GM21786 (cell line): ENCODE data around the gene APOL1.
"Not testable (repeated sequence)": the region's sequence is repeated elsewhere in the genome, so short reads cannot be mapped to it uniquely, and the experiment has no call there.

Experiments used
- ATAC-seq: cut with Tn5 transposase; IDR thresholded peaks from one replicate; pipeline ENCODE4 v1.9.1; 2021; ENCODE audit not compliant: unreplicated experiment

Gene APOL1

DNA sequence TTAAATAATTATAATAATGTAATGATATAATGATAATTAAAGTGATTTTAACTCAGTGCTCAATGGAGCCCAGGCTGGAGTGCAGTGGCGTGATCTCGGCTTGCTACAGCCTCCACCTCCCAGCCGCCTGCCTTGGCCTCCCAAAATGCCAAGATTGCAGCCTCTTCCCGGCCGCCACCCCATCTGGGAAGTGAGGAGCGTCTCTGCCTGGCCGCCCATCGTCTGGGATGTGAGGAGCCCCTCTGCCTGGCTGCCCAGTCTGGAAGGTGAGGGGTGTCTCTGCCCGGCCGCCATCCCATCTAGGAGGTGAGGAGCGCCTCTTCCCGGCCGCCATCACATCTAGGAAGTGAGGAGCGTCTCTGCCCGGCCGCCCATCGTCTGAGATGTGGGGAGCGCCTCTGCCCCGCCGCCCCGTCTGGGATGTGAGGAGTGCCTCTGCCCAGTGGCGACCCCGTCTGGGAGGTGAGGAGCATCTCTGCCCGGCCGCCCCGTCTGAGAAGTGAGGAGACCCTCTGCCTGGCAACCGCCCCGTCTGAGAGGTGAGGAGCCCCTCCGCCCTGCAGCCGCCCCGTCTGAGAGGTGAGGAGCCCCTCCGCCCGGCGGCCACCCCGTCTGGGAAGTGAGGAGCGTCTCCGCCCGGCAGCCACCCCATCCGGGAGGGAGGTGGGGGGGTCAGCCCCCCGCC is 37.6 kb downstream of the APOL1 start:
- ATAC-seq: not testable (repeated sequence)

DNA sequence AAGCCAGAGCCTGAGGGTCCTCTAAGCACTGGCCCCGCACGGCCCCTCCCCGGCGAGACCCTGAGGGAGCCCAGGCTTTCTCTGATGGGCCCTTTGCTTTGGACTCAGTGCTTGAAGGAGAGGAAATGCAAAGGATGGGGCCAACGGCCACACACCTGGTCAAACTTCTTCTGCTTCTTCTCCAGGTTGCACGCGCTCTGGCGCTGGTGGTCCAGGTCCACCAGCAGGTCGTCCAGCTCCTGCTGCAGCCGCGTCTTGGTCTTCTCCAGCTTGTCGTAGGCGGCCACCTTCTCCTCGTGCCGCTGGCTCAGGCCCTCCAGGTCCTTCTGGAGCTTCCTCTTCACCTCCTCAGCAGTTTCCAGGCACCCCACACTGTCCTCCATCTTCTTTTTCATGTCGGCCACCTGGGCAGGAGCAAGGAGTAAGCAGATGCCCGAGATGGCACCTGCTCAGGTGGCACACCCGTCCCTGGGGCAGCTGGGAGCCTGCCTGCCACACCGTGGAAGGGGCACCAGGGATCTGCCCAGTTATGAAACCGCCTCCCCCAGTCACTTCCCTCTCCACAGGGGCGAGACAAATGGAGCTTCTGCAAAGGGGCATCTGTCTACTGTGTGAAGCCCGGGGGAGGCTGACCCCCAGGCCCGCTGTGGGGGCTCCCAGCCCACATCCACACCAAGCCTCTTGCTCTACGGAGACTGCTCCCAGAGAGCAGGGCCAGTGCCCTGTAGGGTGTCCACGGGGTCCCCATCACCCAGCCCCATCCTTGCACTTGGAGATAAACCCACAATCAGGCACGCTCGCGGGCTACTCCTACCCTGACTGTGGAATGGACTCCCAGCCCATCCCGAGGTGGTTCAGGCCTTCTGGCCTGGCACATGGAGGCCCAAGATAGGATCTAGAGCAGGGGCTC is 39.2 kb downstream of the APOL1 start:
- ATAC-seq: no peak

DNA sequence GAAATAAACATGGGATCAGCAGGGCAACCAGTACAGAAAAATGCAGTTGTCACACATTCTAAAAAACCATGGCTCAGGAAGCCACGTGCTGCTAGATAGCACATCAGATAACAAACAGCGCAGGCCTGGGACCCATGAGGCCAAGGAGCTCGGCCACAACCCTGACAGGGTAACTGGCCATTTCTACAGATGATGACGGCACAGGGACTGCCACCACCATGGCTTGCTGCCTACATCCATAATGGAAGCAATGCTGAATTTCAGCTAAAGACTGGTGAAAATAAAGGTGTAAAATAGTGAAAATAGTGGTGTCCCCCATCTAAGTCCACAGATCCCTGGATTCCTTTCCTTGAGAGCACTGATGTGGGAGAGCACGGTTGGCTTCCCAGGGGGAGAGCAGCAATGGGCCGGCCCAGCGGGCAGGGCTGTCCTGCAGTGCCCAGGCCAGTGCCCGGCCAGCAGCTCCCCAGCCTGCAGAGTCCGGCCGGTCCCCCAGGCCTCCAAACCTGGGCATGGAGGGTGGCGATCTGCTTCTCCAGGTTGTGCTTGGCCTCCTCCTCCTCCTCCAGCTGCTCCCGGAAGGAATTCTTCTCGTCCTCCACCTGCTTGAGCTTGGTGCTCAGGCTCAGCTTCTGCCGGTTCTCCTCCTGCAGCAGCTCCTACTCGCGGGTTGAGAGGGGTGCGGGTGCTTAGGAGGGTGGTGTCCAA is 40.0 kb downstream of the APOL1 start:
- ATAC-seq: no peak

DNA sequence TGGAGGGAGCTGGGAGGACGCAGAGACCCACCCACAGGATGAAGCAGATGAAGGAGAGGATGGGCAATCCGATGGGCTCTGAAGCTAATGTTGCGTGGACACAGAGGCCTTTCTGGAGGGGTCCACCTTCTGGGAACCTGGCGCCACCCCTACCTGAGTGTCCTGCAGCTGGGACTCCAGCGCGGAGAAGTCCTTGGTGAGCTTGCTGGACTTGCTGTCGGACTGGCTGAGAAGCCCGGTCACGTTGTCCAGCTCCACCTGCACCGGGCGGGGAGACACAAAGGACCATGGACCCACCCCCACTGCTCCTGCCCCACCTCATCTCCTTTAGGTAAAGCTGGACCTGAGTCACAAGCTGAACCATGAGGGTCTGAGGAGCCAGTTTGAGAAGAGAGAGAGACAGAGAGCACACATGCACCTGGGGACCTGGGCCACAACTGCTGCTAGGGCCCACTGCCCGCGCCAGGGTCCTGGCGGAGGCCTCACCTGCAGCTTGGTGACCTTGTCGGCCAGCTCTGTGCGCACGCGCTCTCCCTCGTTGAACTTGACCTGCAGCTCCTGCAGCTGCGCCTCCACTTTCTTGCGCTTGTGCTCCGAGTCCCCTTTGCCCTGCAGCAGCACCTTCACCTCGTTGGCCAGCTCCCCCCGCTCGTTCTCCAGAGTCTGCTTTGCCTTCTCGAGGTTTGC is 40.8 kb downstream of the APOL1 start:
- ATAC-seq: no peak

DNA sequence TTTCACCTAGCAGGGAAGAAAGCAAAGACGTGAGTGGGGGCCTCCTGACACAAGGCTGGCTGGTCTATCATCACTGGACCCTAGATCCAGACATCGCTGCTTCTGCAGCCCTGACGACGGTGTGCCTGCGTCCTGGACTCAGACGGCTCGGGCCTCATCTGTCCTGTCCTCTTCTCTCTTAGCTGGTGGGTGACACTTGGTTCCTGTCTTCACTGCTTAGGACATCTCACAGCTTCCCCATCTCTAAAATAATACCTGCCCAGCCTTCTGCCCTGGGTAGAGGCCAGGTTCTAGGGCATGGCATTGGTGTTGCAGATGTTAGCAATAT is 41.3 kb downstream of the APOL1 start:
- ATAC-seq: no peak

DNA sequence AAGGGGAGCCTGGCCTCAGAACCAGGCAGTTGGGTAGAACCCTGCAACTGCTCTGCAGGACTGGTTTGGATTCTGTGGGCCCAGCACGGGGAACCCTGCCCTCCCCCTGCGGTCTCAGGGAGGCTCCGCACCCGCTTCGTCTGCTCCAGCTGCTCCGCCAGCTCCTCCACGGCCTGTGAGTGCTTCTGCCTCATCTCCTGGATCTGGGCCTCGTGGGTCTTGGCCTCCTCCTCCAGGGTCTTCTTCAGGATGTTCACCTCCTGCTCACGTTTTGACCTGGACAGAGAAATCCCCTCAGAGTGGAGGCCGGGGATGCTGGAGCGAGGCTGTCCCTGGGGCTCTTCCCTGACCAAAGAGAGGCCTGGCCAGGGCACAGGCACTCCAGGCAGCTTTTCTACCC is 41.9 kb downstream of the APOL1 start:
- no peak for ATAC-seq

DNA sequence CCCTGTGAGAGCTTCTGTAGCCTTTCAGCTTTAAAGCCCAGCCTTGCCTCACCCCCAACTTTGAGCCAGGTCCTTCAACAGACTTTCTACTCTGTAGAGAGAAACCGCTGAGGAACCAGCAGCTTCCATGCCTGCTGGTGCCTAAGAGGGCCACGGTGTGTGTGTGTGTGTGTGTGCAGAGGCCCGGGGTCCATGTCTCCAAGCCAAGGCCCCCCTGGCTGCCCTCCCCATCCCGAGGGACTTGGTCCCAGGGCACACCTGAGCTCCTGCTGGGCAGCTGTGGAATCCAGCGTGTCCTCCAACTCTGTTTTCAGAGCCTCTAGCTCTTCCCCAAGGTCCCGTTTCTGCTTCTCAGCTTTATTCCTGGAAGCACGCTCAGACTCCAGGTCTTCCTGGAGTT is 42.3 kb downstream of the APOL1 start:
- no peak for ATAC-seq

DNA sequence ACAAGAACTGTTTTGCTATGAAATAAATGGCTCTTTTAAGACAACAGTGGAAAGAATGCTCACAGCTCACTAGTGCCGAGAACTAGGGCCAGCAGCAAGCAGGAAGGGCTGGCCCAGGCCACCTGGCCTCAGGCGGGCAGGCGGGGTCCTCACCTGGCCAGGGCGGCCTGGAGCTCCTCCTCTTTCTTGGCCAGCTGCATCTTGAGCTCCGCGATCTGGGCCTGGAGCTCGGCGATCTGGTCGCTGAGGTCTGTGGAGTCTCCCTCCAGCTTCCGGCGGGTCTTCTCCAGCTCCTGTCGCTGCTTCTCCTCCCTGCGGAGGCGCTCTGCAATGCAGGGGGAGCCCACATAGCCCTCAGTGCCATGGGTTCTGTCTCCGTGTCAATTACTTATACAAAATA is 43.8 kb downstream of the APOL1 start:
- no peak for ATAC-seq

DNA sequence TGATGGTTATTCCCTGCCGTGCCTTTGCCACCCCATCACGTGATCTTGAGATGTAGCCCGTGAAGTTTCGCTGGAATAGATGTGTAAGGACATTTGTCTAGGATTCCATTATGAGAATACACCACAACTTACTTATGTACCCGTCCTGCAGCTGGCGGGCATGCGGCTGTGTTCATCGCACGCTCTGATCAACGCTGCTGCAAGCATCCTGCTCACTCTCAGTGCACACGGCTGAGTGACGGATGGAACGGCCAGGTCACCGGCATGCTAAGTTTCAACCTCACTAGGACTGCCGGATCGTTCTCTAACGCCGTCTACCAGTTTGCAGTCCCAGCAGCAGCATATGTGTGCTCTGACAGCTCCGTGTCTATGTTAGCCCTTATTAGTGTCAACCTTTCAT is 44.6 kb downstream of the APOL1 start:
- ATAC-seq: no peak

DNA sequence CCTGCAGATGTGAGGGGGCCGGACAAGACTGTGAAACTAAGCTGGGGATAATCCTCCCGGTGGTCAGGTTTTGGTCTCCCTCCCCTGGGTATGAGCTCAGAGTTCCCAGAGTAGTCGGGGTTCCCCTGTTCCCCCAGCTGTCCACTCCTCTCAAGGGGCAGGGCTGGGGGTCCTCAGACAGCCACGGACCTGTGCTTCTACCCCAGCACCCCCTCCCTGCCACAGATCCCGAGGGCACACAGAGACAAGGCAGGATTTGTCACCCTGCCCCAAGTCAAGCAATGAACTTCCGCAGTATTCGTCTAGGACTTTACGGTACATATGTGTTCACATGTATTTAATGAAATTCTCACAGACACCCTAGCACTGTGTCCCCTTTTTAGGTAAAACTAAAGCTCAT is 45.2 kb downstream of the APOL1 start:
- ATAC-seq: no peak

DNA sequence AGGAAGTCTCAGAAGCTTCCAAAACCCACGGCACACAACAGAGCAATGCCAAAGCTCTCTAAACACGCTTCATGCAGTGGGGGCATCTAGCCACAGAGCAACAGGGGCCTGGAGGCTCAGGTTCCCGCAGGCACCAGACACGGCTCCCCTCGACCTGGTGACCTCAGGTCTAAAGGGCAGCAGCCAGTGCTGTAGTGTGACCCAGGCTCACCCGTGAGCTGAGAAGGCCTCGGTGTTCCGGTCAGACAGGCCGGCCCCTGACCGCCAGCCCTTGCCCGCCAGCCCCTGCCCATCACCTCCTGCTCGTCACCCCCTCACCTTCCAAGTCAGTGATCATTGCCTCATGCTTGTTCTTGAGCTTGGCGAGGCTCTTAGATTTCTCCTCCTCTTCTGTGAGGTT is 45.7 kb downstream of the APOL1 start:
- no peak for ATAC-seq

DNA sequence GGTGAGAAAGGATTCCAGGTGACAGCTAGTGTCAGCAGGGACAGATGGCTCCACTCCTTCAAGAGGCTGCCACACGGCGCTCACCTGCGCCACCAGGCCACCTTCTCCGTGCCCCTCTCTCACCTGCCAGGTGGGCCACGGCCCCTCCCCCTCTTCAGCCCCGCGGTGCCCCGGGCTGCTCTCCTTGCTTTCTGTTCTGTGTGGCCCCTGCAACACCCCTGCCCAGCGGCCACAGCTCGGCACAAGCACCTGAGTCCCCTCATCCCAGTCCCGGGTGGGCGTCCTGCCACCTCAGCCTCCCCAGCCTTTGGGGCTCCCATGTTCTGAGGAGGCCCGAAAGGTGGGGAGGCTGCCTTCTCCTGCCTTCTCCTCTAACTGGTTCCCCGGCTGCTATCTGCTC is 46.4 kb downstream of the APOL1 start:
- ATAC-seq: no peak

DNA sequence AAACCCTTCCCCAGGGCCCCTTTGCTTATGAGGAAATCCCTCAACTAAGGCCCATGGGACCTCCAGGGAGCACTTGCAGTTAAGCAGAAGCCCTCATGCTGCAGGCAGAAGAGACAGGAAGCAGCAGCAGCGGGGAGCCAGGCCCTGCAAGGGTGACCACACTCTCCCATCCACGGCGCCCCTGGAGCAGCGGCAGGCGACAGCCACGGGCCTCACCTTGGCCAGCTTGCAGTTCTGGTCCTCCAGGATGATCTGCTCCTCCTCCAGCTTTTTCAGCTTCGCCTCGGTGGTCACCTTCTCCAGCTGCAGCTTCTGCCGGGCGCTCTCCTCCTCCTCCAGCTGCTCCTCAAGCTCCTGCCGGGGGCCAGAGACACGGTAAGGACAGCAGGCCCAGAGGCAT is 47.0 kb downstream of the APOL1 start:
- no peak for ATAC-seq

DNA sequence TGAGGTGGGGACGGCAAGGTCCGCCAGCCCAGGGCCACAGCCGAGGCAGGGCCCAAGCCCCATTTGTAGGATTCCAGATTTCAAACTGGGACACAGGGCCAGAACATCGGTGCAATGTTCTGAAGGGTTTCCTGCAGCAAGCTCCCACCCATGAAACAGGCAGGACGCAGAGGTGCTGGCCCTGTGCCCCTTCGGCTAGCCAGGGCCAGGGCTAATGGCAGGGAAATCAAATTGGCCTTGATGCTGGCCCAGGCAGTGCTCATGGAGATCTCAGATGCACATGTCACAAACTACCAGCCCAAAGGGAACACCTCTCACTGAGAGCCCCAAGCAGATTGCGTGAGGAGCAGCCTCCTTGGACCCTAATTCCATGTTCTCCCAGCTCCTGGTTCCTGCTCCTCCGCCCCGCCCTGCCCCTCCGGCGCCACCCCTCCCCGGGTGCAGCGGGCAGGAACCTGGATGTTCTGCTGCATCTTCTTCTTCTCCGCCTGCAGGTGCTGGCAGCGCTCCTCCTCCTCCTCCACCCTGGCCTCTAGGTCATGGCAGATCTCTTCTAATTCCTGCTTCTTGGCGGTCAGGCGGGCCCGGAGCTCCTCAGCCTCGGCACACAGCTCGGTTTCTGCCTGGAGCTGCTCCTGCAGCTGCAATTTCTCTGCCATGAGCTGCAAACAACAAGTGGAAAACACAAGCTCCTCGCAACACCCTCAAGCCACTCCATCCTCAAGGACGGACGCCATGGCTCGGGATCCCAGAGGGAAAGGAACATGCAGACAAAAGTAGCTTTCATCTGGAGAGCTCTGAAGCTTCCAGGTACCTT is 47.7 kb downstream of the APOL1 start:
- ATAC-seq: no peak

DNA sequence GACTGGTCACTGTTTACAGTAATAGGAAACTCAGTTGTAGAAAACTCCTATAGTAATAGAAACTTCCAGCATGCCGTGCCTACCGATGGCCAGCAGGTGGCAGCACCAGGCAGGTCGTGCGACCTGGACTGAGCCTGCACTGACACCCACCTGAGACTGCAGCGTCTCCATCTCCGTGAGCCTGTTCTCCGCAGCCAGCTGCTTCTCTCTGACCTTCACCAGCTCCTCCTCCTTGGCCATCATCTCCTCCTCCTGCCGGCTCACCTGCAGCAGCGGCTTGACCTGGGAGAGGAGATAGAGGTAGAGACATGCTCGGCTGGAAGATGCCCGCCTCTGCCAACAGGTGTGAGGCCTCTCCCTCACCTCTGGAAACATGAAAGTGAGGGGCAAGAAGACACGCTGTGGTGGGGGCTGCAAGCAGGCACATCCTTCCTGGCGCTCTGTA is 48.5 kb downstream of the APOL1 start:
- ATAC-seq: no peak

DNA sequence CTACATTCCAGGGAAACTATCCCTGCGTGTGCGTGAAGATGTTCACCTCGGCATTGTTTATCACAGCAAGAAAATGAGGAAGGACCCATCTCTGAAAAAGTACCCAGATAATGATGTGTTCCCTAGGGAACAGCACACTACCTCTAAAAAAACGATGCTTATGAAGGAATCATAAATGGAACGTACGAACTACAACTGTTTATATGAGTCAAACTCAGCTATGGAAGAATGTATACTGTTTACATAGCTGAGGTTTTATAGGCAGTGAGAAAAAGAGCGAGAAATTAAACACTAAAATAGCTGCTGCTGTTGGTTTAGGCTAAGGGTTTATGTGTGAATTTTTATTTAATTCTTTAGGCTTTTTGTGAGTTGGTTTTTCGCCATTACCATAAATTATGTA is 48.9 kb downstream of the APOL1 start:
- ATAC-seq: no peak

DNA sequence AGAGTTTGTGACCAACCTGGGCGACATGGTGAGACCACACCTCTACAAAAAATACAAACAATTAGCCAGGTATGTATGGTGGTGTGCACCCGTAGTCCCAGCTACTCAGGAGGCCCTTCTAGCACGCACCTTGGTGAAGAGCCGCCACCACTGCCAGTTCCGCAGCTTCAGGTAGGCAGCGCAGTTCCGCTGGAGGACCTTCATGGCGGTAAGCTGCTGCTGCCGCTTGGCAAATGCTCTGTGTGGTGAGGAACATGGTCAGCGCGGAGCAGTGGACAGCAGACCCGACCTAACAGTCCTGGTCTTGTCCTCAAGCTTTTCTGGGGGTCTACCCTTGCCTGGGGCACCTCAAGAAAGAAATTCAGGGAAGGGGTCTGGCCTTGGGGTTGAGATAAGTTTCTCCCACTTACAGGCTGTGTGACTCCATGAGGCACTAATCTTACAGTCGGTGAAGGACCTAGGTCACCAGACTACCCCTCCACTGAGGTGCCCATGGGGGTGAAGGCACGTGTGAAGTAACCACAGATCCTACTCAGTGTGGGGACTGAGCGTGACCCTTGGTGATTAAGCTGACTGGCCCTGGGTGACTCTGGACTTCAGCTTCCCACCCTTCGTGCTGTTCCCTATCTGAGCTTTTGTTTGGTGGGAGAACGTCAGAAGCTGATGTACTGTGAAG is 49.6 kb downstream of the APOL1 start:
- no peak for ATAC-seq

DNA sequence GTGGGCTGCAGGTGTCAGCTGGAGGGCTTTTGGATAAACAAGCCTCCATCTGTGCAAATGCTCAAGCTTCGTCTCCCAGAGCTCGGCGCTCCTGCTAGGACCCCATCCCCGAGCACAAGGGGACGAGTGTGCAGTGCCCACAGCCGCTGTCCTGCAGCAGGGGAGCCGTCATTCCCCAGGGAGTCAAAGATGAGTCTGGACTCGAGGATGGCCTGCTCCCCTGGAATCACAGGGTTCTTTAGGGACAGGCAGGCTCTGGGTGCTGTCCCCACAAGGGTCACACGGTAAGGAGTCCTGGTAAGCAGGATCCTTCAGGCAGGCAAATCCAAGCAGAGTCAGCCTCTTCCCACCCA is 50.2 kb downstream of the APOL1 start:
- no peak for ATAC-seq

DNA sequence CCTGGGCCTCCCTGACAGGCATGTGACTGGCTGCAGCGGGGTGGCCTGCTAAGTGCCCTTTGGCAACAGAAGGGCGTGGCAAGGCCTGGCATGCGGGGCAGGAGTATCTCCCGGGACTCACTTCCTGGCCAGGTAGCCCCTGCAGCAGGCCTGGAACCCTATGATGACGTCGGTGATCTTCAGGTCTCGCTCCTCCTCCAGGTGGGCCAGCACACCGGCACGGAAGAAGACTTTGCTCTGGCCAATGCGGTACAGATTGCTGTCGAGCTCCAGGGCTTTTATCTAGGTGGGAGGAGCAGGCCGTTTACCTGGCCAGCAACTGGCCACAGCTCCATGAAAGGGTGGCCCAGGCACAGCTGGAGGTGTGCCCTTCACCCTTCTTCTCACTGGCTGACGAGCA is 50.9 kb downstream of the APOL1 start:
- no peak for ATAC-seq

DNA sequence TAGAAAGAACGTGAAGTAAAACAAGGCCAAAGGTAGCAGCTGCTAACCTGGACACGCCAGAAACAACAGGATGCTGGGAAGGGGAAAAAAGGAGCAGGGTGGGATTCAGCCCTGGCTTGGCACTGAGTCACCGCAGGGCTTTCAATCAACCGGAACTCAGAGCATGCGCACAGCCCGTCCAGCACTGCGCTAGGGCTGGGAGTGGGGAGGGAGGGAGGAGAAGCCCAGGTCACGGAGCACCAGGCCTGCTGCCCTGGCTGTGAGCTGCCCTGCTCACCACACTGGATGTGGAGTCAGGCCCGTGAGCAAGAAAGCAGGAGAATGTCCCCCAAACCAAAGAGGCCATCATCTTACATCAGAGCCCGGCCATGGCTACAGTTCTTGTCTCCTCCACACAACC is 51.5 kb downstream of the APOL1 start:
- no peak for ATAC-seq
